ENCODE data around the gene ADSS1. TPM values are rescaled to one million over a fixed set of nuclear protein-coding genes. Genes with fewer than 3 reads are reported as not detected.

Gene ADSS1
- total RNA-seq, 1 donor from 2014 or later = 3.7 TPM

DNA sequence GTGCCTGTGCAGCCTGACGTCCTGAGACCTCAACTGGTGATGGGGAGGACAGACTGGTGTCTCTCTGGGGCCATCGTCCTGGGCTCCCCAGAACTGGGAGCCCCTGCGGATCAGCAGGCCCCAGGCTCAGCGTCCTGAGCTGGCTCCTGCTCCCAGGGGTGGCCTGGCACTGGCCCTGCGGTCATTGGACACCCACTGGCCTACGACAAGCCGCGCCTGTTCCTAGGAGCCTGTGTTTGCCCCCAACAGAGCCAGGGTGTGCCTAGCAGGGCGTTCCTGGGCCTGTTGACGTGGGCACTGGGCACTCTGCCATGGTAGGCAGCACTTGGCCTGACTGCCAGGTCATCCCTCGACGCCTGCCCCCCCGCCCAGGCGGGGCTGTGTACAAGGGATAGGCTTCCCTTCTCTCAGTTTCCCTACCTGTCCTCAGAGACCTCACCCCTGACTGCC lies 8.4 kb downstream of the ADSS1 start:
- no peaks in the 10 kb centered on the region for H3K9me3 Mint-ChIP-seq (ENCODE audit: unreplicated experiment)

DNA sequence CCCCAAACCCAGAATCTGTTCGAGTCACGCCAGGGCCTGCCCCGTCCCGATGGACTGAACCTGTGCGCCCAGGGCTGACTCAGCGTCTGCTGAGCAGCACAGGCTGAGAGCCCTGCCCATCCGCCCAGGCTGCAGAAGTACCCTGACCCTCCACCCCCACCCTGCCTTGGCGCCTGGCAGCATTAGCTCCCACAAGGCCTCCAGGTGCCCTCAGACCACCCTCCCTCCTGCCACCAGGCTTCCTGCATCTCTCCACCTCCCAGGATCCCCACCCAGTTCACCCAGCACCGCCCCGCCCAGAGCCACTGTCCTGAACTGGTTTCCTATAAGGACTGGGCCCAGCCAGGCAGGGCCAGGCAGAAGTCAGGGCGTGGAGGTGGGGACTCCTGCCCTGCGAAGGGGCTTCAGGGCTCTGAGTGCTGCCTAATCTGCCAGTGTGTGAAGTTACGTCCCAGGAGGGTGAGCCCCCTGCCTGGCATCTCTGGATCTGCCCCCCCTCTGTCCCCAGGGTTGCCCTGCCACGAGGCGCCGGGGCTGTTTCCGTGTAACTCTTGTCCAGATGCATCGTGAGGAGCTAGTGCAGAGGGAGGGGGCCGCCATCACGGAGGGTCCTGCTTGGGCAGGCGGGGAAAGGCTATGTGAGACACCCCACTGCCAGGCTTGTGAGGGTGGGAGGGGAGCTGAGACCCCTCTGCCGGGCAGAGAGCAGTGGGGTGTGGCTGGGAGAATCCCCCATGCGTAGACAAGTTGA lies 9.1 kb downstream of the ADSS1 start:
- no peak overlapping the region for H3K4me3 Mint-ChIP-seq (ENCODE audit: unreplicated experiment)
- TF ChIP-seq, protein P1, sequence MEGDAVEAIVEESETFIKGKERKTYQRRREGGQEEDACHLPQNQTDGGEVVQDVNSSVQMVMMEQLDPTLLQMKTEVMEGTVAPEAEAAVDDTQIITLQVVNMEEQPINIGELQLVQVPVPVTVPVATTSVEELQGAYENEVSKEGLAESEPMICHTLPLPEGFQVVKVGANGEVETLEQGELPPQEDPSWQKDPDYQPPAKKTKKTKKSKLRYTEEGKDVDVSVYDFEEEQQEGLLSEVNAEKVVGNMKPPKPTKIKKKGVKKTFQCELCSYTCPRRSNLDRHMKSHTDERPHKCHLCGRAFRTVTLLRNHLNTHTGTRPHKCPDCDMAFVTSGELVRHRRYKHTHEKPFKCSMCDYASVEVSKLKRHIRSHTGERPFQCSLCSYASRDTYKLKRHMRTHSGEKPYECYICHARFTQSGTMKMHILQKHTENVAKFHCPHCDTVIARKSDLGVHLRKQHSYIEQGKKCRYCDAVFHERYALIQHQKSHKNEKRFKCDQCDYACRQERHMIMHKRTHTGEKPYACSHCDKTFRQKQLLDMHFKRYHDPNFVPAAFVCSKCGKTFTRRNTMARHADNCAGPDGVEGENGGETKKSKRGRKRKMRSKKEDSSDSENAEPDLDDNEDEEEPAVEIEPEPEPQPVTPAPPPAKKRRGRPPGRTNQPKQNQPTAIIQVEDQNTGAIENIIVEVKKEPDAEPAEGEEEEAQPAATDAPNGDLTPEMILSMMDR (IDR thresholded peaks at IDR 0.05) = no peak
- peaks cover 23% of the 10 kb centered on the region for H3K4me1 Mint-ChIP-seq (ENCODE audit: unreplicated experiment)
- no peaks in the 10 kb centered on the region for H3K36me3 Mint-ChIP-seq (ENCODE audit: unreplicated experiment)
- DNase-seq (ENCODE audit: extremely low spot score, unreplicated experiment) = no peak
- no peaks in the 10 kb centered on the region for H3K27me3 Mint-ChIP-seq (ENCODE audit: unreplicated experiment)
- no peaks in the 10 kb centered on the region for H3K9me3 Mint-ChIP-seq (ENCODE audit: unreplicated experiment)
- no peak overlapping the region for H3K27ac Mint-ChIP-seq (ENCODE audit: unreplicated experiment)

More for the DNA sequence above, 8.4 kb downstream of the ADSS1 start:
- TF ChIP-seq, protein P1 (IDR thresholded peaks at IDR 0.05) = no peak
- Mint-ChIP-seq H3K27me3 (ENCODE audit: unreplicated experiment) (peaks cover 3% of the 10 kb centered on the region), H3K4me3 (ENCODE audit: unreplicated experiment) (no peak overlapping the region), H3K4me1 (ENCODE audit: unreplicated experiment) (peaks cover 23% of the 10 kb centered on the region), H3K27ac (ENCODE audit: unreplicated experiment) (no peak overlapping the region), H3K36me3 (ENCODE audit: unreplicated experiment) (no peaks in the 10 kb centered on the region)
- DNase-seq (ENCODE audit: extremely low spot score, unreplicated experiment) = no peak

DNA sequence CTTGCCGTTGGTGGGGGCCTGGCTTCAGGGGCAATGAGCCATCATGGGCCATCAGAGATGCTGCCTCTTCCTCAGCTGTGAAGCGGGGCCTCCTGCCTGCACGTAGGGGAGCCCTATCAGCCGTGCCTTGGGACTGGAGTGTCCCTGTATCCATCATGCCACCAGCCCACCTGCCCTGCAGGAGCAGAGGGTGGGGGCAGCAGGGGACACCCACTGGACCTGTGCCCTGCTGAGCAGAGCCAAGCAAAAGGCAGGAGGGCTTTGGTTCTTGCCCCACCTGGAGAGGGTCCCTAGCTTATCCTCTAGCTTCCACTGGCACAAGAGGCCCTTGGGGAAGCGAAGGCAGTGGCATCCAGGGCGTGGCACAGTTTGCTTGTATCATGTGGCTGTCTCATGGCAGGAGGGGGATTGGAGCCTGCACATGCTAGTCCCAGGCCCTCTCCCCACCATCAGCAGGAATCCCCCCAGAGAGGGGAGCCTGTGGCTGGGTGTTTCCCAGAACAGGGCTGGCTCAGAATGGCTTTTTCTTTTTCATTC lies 10.1 kb downstream of the ADSS1 start:
- peaks cover 23% of the 10 kb centered on the region for H3K4me1 Mint-ChIP-seq (ENCODE audit: unreplicated experiment)
- no peak for DNase-seq (ENCODE audit: extremely low spot score, unreplicated experiment)
- H3K4me3 Mint-ChIP-seq (ENCODE audit: unreplicated experiment) = no peak overlapping the region
- no peaks in the 10 kb centered on the region for H3K36me3 Mint-ChIP-seq (ENCODE audit: unreplicated experiment)
- TF ChIP-seq, protein P1 (IDR thresholded peaks at IDR 0.05) = no peak
- H3K27ac Mint-ChIP-seq (ENCODE audit: unreplicated experiment) = no peak overlapping the region
- no peaks in the 10 kb centered on the region for H3K9me3 Mint-ChIP-seq (ENCODE audit: unreplicated experiment)
- no peaks in the 10 kb centered on the region for H3K27me3 Mint-ChIP-seq (ENCODE audit: unreplicated experiment)

DNA sequence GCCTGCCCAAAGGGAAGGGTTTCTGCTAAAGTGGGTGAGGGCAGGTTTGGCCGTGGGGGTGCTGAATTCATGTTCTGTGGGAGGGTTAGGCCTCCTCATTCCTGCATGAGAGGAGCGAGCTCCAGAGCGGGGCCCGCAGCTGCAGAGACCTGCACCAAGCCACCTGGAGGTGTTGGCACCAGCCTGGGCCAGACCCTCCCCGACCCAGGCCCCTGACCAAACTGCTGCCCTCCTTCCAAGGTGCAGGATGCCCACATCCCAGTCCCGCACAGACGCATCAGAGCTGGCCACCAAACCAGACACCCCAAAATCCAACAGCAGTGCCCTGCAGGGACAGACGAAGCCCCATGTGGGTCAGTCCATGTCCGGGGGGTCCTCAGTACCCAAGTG lies 10.6 kb downstream of the ADSS1 start:
- TF ChIP-seq, protein P1 (IDR thresholded peaks at IDR 0.05) = no peak
- Mint-ChIP-seq H3K27me3 (ENCODE audit: unreplicated experiment) (no peaks in the 10 kb centered on the region), H3K4me1 (ENCODE audit: unreplicated experiment) (peaks cover 23% of the 10 kb centered on the region), H3K4me3 (ENCODE audit: unreplicated experiment) (no peak overlapping the region), H3K27ac (ENCODE audit: unreplicated experiment) (no peak overlapping the region), H3K36me3 (ENCODE audit: unreplicated experiment) (no peaks in the 10 kb centered on the region), H3K9me3 (ENCODE audit: unreplicated experiment) (no peaks in the 10 kb centered on the region)
- no peak for DNase-seq (ENCODE audit: extremely low spot score, unreplicated experiment)

DNA sequence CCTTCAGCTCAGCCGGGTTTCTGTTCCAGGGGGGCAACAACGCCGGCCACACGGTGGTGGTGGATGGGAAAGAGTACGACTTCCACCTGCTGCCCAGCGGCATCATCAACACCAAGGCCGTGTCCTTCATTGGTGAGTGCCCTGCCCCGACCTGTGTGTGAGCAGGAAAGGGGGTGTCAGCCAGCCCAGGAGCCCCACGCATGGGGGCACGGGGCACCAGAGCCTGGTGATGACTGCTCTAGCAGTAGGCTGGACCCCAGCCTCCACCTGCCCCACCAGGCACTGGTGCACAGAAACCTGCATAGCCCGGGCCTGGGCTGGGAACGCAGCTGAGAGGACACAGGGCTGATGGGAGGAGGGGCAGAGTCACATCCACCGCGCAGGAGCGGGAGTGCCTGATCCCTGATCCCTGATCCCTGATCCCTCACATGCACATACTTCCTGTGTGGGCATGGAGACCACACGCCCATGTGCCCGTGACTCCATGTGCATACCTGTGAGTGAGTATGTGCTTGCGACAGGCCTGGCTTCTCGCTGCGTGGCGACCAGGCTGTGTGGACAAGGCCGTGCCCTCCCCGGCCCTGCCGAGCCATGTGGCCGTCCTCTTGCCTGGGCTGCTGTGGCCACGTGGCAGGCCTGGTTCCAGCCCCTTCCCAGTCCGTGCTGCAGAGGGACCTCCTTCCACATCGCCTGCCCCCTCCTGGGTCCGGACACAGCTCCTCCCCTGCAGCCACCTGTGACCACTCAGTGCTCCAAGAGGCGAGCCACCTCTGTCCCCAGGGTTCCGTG lies 11.2 kb downstream of the ADSS1 start:
- no peaks in the 10 kb centered on the region for H3K27me3 Mint-ChIP-seq (ENCODE audit: unreplicated experiment)
- H3K36me3 Mint-ChIP-seq (ENCODE audit: unreplicated experiment) = no peaks in the 10 kb centered on the region
- H3K27ac Mint-ChIP-seq (ENCODE audit: unreplicated experiment) = peak overlapping the region; percentile 80
- no peak overlapping the region for H3K4me3 Mint-ChIP-seq (ENCODE audit: unreplicated experiment)
- TF ChIP-seq, protein P1 (IDR thresholded peaks at IDR 0.05) = no peak
- DNase-seq (ENCODE audit: extremely low spot score, unreplicated experiment) = no peak
- H3K9me3 Mint-ChIP-seq (ENCODE audit: unreplicated experiment) = no peaks in the 10 kb centered on the region
- H3K4me1 Mint-ChIP-seq (ENCODE audit: unreplicated experiment) = peaks cover 23% of the 10 kb centered on the region

Measured in osteocyte (in vitro differentiated cells).